Cardiac muscle cell (in vitro differentiated cells and primary cell): ENCODE results near the gene ALOX12. TPM values are rescaled to one million over a fixed set of nuclear protein-coding genes. Genes with fewer than 3 reads are reported as not detected.
A peak's percentile ranks its signal among the peaks of the same experiment; 100 is the strongest.

Experiments used
- DNase-seq, 2 donors: peaks; one replicate each; pipeline versions ENCODE4 v3.0.0 to v3.0.0-alpha.2; 2010 to 2017; ENCODE audit warnings: low read depth in 1 of 2, low spot score in 1 of 2
- H3K27ac ChIP-seq: fragments of 200-600 bp; sonication (generic); 2 replicates; pipeline ENCODE4 v1.5.1; 2016
- H3K27me3 ChIP-seq: fragments of 200-600 bp; sonication (generic); 2 replicates; pipeline ENCODE4 v1.6.0; 2016; ENCODE audit warnings: control low read depth
- H3K36me3 ChIP-seq: fragments of 200-600 bp; sonication (generic); 2 replicates; pipeline ENCODE4 v1.5.1; 2016; ENCODE audit warnings: control low read depth
- H3K4me1 ChIP-seq: fragments of 200-600 bp; sonication (generic); 2 replicates; pipeline ENCODE4 v1.8.1; 2017; ENCODE audit warnings: low read depth, mild to moderate bottlenecking, mixed run types
- H3K4me3 ChIP-seq: fragments of 200-600 bp; sonication (generic); 2 replicates; pipeline ENCODE4 v1.5.1; 2016; ENCODE audit warnings: mild to moderate bottlenecking
- H3K9me3 ChIP-seq: fragments of 200-600 bp; sonication (generic); 2 replicates; pipeline ENCODE4 v1.5.1; 2017; ENCODE audit warnings: low read depth, mild to moderate bottlenecking, control low read depth
- polyA plus RNA-seq: library from polyadenylated mRNA; unstranded; fragments of >200 nt; fragmentation: Nextera tagmentation; extraction: Ambion mirVana; gene quantifications from 2 replicates; pipeline ENCODE4 v1.2.1, GENCODE V29; 2016
- total RNA-seq: library from RNA; depleted of rRNA; stranded (reverse); fragments of >200 nt; gene quantifications from 2 replicates; pipeline ENCODE4 v1.2.3, GENCODE V29; 2016
- TF ChIP-seq, protein P1 (sequence below): IDR thresholded peaks from 2 replicates; pipeline ENCODE4 v1.5.1; 2012; ENCODE audit warnings: low read depth, mild to moderate bottlenecking, low read length

The ALOX12 gene
- total and polyA plus RNA-seq, 2 experiments from 2014 or later: 1.7 to 2.5 TPM

DNA sequence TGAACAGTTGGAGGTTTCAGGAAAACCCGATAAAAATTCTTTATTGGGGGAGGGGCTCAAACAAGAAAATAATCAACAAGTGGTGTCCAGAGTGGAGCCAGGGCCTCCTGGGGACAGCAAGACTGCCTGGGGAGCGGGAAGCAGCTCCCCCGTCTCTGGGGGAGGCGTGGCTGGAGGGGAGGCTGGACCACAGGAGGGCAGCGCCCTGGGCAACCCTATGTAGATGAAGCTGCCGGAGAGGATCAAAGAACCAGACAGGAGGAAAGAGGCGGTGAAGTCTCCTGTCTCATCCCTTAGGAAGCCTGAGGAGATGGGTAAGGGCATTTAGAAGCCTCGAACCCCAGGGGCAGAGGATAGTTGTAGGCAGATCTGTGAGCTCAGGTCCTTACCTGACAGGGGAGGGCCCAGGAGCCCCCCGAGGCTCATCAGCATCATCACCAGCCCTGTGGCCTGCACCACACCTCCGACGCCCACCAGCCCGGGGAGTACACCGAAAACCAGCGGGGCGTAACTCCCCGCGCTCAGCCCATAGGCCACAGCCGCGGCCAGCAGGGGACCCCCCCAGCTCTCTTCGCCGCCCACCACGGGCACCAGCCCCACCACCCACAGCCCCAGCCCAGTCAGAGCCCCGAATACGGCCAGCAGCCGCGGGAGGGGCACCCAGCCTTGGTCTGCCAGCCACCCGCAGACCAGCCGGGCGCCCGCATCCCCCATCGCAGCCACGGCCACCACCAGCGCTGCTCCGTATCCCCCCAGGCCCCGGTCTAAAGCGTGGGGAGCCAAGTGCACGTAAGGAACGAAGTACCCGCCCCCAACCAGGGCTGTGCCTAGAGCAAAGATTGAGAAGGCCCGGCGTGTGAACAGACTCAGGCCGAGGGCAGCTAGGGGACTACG, 46.0 kb downstream of the ALOX12 start:
- H3K36me3 ChIP-seq: no peaks in the 10 kb centered on the region
- H3K4me1 ChIP-seq: peaks cover 9% of the 10 kb centered on the region
- no peak overlapping the region for H3K27ac ChIP-seq
- DNase-seq: peak in 1 of 2 donors; percentile 25
- TF ChIP-seq, protein P1, sequence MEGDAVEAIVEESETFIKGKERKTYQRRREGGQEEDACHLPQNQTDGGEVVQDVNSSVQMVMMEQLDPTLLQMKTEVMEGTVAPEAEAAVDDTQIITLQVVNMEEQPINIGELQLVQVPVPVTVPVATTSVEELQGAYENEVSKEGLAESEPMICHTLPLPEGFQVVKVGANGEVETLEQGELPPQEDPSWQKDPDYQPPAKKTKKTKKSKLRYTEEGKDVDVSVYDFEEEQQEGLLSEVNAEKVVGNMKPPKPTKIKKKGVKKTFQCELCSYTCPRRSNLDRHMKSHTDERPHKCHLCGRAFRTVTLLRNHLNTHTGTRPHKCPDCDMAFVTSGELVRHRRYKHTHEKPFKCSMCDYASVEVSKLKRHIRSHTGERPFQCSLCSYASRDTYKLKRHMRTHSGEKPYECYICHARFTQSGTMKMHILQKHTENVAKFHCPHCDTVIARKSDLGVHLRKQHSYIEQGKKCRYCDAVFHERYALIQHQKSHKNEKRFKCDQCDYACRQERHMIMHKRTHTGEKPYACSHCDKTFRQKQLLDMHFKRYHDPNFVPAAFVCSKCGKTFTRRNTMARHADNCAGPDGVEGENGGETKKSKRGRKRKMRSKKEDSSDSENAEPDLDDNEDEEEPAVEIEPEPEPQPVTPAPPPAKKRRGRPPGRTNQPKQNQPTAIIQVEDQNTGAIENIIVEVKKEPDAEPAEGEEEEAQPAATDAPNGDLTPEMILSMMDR: no peak
- no peaks in the 10 kb centered on the region for H3K9me3 ChIP-seq
- no peak overlapping the region for H3K4me3 ChIP-seq
- H3K27me3 ChIP-seq: peaks cover 35% of the 10 kb centered on the region

- Histone ChIP-seq H3K27ac (no peak overlapping the region), H3K4me3 (peak overlapping the region; percentile 14), H3K9me3 (no peaks in the 10 kb centered on the region), H3K36me3 (no peaks in the 10 kb centered on the region), H3K27me3 (peaks cover 35% of the 10 kb centered on the region), H3K4me1 (peaks cover 11% of the 10 kb centered on the region)
- TF ChIP-seq, protein P1: no peak
- DNase-seq: peak in 1 of 2 donors; percentile 30
Measured at GRCh38 chr17:7042501-7043181, 46.8 kb downstream of the ALOX12 start.

DNA sequence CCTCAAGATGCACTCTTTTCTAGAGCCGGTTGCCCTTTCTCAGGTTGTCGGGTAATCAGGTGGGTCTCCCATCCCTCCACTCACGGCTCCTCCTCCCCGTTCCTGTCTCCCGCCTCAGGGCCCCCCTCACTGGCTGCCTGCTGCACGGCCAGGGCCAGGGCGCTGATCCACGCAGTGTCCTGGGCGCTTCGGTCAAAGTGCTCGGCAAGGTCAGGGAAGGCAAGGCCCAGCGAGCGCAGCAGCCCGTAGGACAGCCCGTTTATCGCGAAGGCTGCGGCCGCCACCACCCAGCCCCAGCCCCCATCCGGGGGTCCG, 47.3 kb downstream of the ALOX12 start:
- H3K4me1 ChIP-seq: peaks cover 6% of the 10 kb centered on the region
- no peaks in the 10 kb centered on the region for H3K9me3 ChIP-seq
- H3K36me3 ChIP-seq: no peaks in the 10 kb centered on the region
- DNase-seq: no peak
- peaks cover 35% of the 10 kb centered on the region for H3K27me3 ChIP-seq
- H3K4me3 ChIP-seq: peak overlapping the region; percentile 14
- TF ChIP-seq, protein P1: no peak
- no peak overlapping the region for H3K27ac ChIP-seq

DNA sequence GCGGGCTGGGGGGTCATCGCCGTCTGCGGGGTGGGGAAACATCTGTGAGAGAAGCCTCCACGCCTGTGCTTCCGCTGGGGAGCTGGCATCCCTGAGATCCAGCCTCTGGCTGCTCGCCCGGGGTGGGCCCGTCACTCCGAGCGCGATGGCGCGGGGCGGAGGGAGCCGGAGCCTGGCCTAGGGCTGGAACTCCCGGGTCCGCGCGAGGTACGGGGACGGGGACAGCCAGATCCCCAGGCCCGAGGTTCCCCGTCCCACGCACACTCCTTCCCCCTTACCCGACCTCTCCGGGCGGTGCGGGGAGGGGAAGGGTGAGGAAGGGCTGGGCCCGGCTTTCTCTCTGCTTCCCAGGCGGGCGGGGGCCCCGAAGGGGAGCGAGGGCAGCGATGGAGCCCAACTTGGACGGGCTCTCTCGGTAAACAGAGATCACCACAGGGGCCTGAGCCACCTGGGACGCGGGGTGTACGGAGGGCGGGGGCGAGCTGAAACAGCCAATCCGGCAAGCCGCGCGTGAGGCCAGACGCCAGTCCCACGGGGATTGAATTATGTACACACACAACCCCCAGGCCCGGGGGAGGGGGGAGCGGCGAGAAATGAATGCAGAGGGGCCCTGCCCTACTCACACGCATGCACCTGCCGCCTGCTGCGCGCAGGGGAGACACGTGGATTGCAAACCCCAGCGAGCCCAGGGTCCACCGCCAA, 47.8 kb downstream of the ALOX12 start, which contains the start of gene SLC16A11:
Gene SLC16A11, minus strand, starts transcription at position 596 of the 702 bp plus-strand sequence. Its CDS starts 579 bp downstream, at position 17.
- no peaks in the 10 kb centered on the region for H3K36me3 ChIP-seq
- peaks cover 5% of the 10 kb centered on the region for H3K4me1 ChIP-seq
- H3K9me3 ChIP-seq: no peaks in the 10 kb centered on the region
- TF ChIP-seq, protein P1: no peak
- no peak within 1 kb of the TSS for H3K27ac ChIP-seq
- peaks cover 35% of the 10 kb centered on the region for H3K27me3 ChIP-seq
- H3K4me3 ChIP-seq: peak within 1 kb of the TSS; percentile 14
- DNase-seq: peak in 1 of 2 donors; percentile 61

GRCh38 chr17:7045492-7046126, 49.8 kb downstream of the ALOX12 start:
- Histone ChIP-seq H3K4me1 (peaks cover 5% of the 10 kb centered on the region), H3K36me3 (no peaks in the 10 kb centered on the region), H3K27me3 (peaks cover 35% of the 10 kb centered on the region), H3K9me3 (no peaks in the 10 kb centered on the region), H3K27ac (no peak overlapping the region), H3K4me3 (peak overlapping the region; percentile 12)
- peak; percentile 67 to 89 for DNase-seq
- TF ChIP-seq, protein P1: peak; percentile 69
